Measurements from ENCODE around the gene TAAR8. TPM values are rescaled to one million over a fixed set of nuclear protein-coding genes. Genes with fewer than 3 reads are reported as not detected.

TAAR8 gene
- total RNA-seq, 1 experiment from 2014 or later, result not detected

GRCh38 chr6:132537145-132537544, 15.3 kb upstream of the TAAR8 start:
- no TSS peak for BruUV-seq (replicated peaks)
- Histone ChIP-seq H4K20me1 (ENCODE audit: insufficient read depth) (no peaks in the 10 kb centered on the region), H3K79me2 (ENCODE audit: low read depth) (no peaks in the 10 kb centered on the region), H3K36me3 (ENCODE audit: low read depth) (no peaks in the 10 kb centered on the region), H3K9me2 (ENCODE audit: insufficient read depth) (no peaks in the 10 kb centered on the region), H3K4me2 (no peak overlapping the region), H3K27me3 (ENCODE audit: insufficient read depth, low read depth) (no peaks in the 10 kb centered on the region), H2AFZ (no peak overlapping the region; the same call in 1 of the 2 replicates), H3F3A (ENCODE audit: insufficient read depth, low read depth) (no peaks in the 10 kb centered on the region), H3K27ac (no peak overlapping the region), H3K4me3 (no peak overlapping the region), H3K4me1 (replicated peaks; ENCODE audit: insufficient read depth) (no peaks in the 10 kb centered on the region), H3K9me3 (ENCODE audit: insufficient read depth, low read depth) (no peaks in the 10 kb centered on the region)
- TF ChIP-seq, protein P1, sequence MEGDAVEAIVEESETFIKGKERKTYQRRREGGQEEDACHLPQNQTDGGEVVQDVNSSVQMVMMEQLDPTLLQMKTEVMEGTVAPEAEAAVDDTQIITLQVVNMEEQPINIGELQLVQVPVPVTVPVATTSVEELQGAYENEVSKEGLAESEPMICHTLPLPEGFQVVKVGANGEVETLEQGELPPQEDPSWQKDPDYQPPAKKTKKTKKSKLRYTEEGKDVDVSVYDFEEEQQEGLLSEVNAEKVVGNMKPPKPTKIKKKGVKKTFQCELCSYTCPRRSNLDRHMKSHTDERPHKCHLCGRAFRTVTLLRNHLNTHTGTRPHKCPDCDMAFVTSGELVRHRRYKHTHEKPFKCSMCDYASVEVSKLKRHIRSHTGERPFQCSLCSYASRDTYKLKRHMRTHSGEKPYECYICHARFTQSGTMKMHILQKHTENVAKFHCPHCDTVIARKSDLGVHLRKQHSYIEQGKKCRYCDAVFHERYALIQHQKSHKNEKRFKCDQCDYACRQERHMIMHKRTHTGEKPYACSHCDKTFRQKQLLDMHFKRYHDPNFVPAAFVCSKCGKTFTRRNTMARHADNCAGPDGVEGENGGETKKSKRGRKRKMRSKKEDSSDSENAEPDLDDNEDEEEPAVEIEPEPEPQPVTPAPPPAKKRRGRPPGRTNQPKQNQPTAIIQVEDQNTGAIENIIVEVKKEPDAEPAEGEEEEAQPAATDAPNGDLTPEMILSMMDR (conservative IDR thresholded peaks at IDR 0.05), result no peak
- TF ChIP-seq EZH2 (IDR thresholded peaks at IDR 0.05; ENCODE audit: low read depth), result no peak
- ChIA-PET POLR2A (ENCODE audit: unreplicated experiment) (no interaction called here), CTCF (no interaction called here)
- intact Hi-C loops (cut with micrococcal nuclease; ENCODE audit: unreplicated experiment), result loop anchor here (10.0 kb wide), 2 partner anchors 398 to 1378 kb away; no protein-coding TSS in a partner anchor
- DNase-seq, result no peak

- Histone ChIP-seq H3K27me3 (ENCODE audit: insufficient read depth, low read depth) (no peaks in the 10 kb centered on the region), H3F3A (ENCODE audit: insufficient read depth, low read depth) (no peaks in the 10 kb centered on the region), H3K4me2 (no peak within 1 kb of the TSS), H3K79me2 (ENCODE audit: low read depth) (no peaks in the 10 kb centered on the region), H3K36me3 (ENCODE audit: low read depth) (no peaks in the 10 kb centered on the region), H2AFZ (peak within 1 kb of the TSS; percentile 45; the same call in 1 of the 2 replicates), H3K9me2 (ENCODE audit: insufficient read depth) (no peaks in the 10 kb centered on the region), H3K4me3 (no peak within 1 kb of the TSS), H3K4me1 (replicated peaks; ENCODE audit: insufficient read depth) (no peaks in the 10 kb centered on the region), H3K9me3 (ENCODE audit: insufficient read depth, low read depth) (no peaks in the 10 kb centered on the region), H3K27ac (no peak within 1 kb of the TSS), H4K20me1 (ENCODE audit: insufficient read depth) (no peaks in the 10 kb centered on the region)
- BruUV-seq (replicated peaks), result no TSS peak
- POLR2A ChIA-PET (ENCODE audit: unreplicated experiment), result no interaction called here
- no peak for DNase-seq
- CTCF ChIA-PET, result interaction anchor here (0.6 kb wide), 1 partner anchor 598 kb away, joined by 3 read pairs; no protein-coding TSS in a partner anchor
- TF ChIP-seq, protein P1 (conservative IDR thresholded peaks at IDR 0.05), result no peak
- TF ChIP-seq EZH2 (IDR thresholded peaks at IDR 0.05; ENCODE audit: low read depth), result no peak
- intact Hi-C loops (cut with micrococcal nuclease; ENCODE audit: unreplicated experiment), result loop anchor here (10.0 kb wide), 2 partner anchors 397 to 1377 kb away; no protein-coding TSS in a partner anchor
Observed at GRCh38 chr6:132537977-132538376, 14.5 kb upstream of the TAAR8 start, which contains the start of gene TAAR9. Gene TAAR9 (plus strand): TSS chr6:132538277. CDS start chr6:132538290, 13 bp downstream.

DNA sequence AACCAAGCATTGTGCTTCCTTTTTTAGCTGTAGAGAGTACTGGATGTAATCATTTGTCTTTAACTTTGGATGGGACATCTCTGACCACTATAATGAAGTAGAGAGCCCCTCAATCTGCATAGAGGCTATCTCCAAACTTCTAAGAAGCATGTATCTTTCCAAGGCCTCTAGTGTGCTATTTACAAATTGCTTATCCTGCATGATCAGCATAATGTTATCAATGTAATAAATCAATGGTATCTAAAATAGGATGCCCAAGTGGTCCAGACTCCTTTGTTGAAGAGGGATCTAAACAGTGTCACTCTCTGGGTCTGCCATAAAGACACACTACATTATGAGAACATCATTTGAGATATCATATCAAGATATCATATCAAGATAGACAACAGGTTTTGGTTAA, 7.6 kb upstream of the TAAR8 start:
- no peak for DNase-seq
- ChIA-PET POLR2A (ENCODE audit: unreplicated experiment) (no interaction called here), CTCF (no interaction called here)
- no peaks in the 10 kb centered on the region for H4K20me1 ChIP-seq (ENCODE audit: insufficient read depth)
- H3K79me2 ChIP-seq (ENCODE audit: low read depth), result no peaks in the 10 kb centered on the region
- no peaks in the 10 kb centered on the region for H3F3A ChIP-seq (ENCODE audit: insufficient read depth, low read depth)
- no peaks in the 10 kb centered on the region for H3K4me1 ChIP-seq (replicated peaks; ENCODE audit: insufficient read depth)
- no TSS peak for BruUV-seq (replicated peaks)
- H3K4me2 ChIP-seq, result no peak overlapping the region
- intact Hi-C loops (cut with micrococcal nuclease; ENCODE audit: unreplicated experiment), result no loop called here
- no peak for TF ChIP-seq EZH2 (IDR thresholded peaks at IDR 0.05; ENCODE audit: low read depth)
- TF ChIP-seq, protein P1 (conservative IDR thresholded peaks at IDR 0.05), result no peak
- H3K9me3 ChIP-seq (ENCODE audit: insufficient read depth, low read depth), result no peaks in the 10 kb centered on the region
- no peaks in the 10 kb centered on the region for H3K27me3 ChIP-seq (ENCODE audit: insufficient read depth, low read depth)
- no peak overlapping the region for H3K4me3 ChIP-seq
- H3K9me2 ChIP-seq (ENCODE audit: insufficient read depth), result no peaks in the 10 kb centered on the region
- no peak overlapping the region for H2AFZ ChIP-seq
- H3K36me3 ChIP-seq (ENCODE audit: low read depth), result no peaks in the 10 kb centered on the region
- H3K27ac ChIP-seq, result no peak overlapping the region
